HL-60 (cell line): ENCODE data around the gene ZNF587B.

Experiments used
- CTCF ChIP-seq: IDR thresholded peaks from one replicate; pipeline ENCODE4 v1.5.1; 2011; ENCODE audit warnings: low read length, control low read depth, inconsistent platforms; ENCODE audit not compliant: insufficient read depth
- GABPA ChIP-seq: IDR thresholded peaks from 2 replicates; pipeline ENCODE4 v1.6.1; 2012; ENCODE audit warnings: low read depth
- POLR2AphosphoS5 ChIP-seq: IDR thresholded peaks from 2 replicates; pipeline ENCODE4 v1.6.1; 2012; ENCODE audit warnings: low read depth
- REST ChIP-seq: IDR thresholded peaks from 2 replicates; pipeline ENCODE4 v1.6.1; 2012; ENCODE audit warnings: low read depth; ENCODE audit not compliant: insufficient replicate concordance
- SPI1 ChIP-seq: IDR thresholded peaks from 2 replicates; pipeline ENCODE4 v1.6.1; 2012; ENCODE audit warnings: low read depth, mild to moderate bottlenecking, borderline replicate concordance

- TF ChIP-seq SPI1 (no peak), POLR2AphosphoS5 (no peak), CTCF (no peak), REST (no peak), GABPA (no peak)
These were observed 13.4 kb upstream of the ZNF587B start for GRCh38 chr19:57816652-57817051.
